LNCAP (cell line): ENCODE measurements around the gene LRRC56.

Source experiments
- CTCF ChIP-seq: fragments of 450-650 bp; IDR thresholded peaks from 2 replicates; pipeline ENCODE4 v1.5.1; 2017; ENCODE audit warnings: mild to moderate bottlenecking

LRRC56 gene

DNA sequence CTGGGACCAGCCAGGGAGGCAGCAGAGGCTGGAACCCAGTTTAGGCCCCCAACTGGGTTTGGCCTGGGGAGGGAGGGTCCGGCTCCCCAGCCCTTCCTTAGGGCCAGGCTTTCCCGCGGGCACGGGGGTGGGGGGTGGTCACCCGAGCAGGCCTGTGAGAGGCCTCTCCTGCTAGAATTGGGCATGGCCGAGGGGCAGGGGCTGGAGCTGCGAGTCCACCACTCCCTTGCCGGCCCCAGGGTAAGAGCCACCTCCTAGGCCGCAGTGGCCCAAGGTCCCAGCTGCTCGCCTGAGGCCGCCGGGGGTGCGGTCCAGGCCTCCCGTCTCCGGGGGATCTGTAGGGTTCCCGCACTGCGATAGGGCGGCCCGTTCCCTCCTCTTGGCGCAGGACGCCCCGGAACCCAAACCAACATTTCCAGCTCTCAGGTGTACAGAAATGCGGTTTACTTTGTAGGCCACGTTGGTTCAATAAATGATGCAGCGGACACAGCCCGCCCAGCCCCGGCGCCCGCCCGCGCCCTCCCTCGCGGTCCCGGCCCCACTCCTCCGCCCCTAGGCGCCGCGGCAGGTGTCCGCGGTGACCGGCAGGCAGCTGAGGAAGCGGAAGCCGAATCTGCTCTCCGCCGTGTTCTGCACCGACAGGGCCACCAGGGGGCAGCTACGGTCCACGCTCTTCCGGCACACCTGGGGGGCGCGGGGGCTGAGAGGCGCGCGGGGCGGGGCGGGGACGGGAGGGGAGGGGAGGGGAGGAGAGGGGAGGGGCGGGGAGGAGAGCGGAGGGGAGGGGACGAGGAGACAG, 17.3 kb downstream of the LRRC56 start:
- peak; percentile 61 for TF ChIP-seq CTCF

DNA sequence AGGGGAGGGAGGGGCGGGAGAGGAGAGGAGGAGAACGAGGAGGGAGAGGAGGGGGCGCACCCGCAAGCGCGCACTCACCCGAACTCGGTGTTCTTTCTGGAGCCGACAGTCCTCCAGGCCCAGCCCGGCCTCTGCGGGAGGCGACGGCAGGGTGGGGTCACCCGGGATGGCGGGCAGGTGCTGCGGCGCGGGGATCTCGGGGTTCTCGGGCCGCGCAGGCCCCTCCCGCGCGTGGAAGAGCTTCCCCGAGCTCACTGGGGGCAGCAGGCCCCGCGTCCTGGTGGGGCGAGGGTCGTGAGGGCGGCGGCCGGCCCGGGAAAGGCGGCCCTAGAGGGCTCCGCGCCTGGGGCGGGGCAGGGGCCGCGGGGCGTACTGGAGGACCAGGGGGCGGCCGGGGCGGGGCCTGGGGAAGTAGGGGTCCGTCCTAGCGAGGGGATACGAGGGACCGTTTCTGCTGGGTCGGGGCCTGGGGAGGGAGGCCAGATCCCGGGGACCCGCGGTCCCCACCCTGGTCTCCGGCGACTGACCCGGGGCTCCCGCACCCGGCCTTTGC, 18.0 kb downstream of the LRRC56 start:
- no peak for TF ChIP-seq CTCF

- TF ChIP-seq CTCF, result no peak
These were observed 18.7 kb downstream of the LRRC56 start for GRCh38 chr11:555780-556661.

DNA sequence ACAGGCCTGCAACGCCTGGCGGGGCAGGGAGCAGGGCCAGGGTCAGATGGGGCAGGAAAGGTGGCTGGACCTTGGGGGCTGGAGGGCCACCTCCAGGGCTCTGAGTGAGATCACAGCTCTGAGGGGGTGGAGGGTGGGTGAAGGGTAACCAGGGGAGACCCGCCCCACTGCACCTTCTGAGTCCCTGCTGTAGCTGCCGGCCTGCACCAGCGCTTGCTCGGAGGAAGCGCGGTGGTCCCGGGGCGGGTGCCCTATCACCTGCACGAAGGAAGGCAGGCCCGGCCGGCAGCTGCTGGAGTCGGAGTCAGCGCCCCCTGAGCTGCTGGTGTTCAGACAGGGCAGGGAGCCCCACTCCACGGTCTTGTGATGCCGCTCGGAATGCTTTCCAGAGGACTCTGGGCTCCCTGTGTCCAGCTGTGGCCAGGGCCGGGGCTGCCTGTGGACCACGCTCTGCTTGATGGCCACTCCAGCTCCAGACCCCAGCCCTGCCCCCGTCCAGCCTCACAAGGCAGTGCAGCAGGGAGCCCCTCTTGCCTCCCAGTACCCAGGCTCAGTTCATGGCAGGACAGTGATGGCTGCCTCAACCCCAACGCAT, 19.4 kb downstream of the LRRC56 start:
- TF ChIP-seq CTCF, result no peak

GRCh38 chr11:557328-558132, 20.2 kb downstream of the LRRC56 start:
- no peak for TF ChIP-seq CTCF

- TF ChIP-seq CTCF, result no peak
These were observed 21.2 kb downstream of the LRRC56 start for GRCh38 chr11:558503-558902.
